Measurements from ENCODE around the gene KRTAP10-1.

- TF ChIP-seq, protein P1, sequence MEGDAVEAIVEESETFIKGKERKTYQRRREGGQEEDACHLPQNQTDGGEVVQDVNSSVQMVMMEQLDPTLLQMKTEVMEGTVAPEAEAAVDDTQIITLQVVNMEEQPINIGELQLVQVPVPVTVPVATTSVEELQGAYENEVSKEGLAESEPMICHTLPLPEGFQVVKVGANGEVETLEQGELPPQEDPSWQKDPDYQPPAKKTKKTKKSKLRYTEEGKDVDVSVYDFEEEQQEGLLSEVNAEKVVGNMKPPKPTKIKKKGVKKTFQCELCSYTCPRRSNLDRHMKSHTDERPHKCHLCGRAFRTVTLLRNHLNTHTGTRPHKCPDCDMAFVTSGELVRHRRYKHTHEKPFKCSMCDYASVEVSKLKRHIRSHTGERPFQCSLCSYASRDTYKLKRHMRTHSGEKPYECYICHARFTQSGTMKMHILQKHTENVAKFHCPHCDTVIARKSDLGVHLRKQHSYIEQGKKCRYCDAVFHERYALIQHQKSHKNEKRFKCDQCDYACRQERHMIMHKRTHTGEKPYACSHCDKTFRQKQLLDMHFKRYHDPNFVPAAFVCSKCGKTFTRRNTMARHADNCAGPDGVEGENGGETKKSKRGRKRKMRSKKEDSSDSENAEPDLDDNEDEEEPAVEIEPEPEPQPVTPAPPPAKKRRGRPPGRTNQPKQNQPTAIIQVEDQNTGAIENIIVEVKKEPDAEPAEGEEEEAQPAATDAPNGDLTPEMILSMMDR (conservative IDR thresholded peaks at IDR 0.05; ENCODE audit: low read depth, low read length) = no peak
- TF ChIP-seq EZH2 (IDR thresholded peaks at IDR 0.05; ENCODE audit: borderline replicate concordance, low read depth, low read length, poor library complexity, severe bottlenecking) = no peak
Observed at GRCh38 chr21:44521928-44522752, 17.9 kb downstream of the KRTAP10-1 start.

Measured in A673 (cell line).